Stomach (tissue), 4 donors: ENCODE measurements around the gene WNK1.

Experiments used
- EP300 ChIP-seq: sonication (generic); formaldehyde crosslinking; IDR thresholded peaks from one replicate; pipeline ENCODE4 v1.6.1; 2017; ENCODE audit warnings: antibody characterized with exemption
- POLR2A ChIP-seq, 4 donors: fragments of 450-650 bp; IDR thresholded peaks; one replicate each; pipeline ENCODE4 v1.6.1; 2016; ENCODE audit warnings: antibody characterized with exemption in 4 of 4, control low read depth in 2 of 4, mild to moderate bottlenecking in 1 of 4, moderate library complexity in 1 of 4
- POLR2AphosphoS5 ChIP-seq, 3 donors: sonication (generic); formaldehyde crosslinking; IDR thresholded peaks; one replicate each; pipeline ENCODE4 v1.6.1; 2016; ENCODE audit warnings: antibody characterized with exemption in 3 of 3
- TF ChIP-seq, protein P1 (sequence below), 7 experiments: fragments of 450-650 bp in 4 of 7; fragments of 200-600 bp in 3 of 7; sonication (generic) in 3 of 7; IDR thresholded peaks; one replicate each; pipeline ENCODE4 v1.5.1; 2016 to 2019; ENCODE audit warnings: antibody characterized with exemption in 7 of 7, control low read depth in 2 of 7, mild to moderate bottlenecking in 1 of 7

DNA sequence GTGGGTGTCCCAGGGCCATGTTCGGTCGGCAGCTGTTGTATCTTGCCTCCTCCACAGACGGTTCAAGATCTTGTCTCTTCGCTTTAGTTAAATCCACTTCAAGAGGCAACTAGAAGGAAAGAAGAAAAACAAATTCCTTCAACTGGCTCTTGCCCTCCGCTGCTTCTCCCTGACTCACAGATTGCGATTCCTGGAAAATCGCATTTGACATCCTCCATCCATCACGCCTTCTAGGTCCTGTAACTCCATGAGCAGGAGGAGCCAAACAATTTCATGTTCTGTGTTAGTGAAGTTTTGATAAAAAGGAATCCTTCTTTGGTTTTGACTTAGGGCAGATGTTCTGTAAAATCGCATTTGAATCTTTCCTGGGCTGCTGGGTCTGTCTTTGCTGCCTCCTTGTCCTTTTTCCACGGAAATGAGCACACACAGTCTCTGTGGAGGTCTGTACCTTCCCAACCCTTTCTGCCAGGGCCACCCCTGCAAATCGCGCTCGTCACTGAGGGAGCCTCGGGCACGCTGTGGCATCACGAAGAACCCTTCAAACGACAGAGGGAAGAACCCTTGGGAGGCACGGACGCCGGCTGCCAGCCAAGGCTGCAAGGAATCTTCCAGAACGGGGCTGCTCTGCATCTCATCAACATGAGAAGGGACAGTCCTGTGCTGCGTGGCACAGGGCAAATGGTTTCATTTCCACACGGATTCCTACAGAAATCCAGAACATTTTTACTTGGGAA is 164.5 kb downstream of the WNK1 start:
- TF ChIP-seq POLR2A (IDR thresholded peaks at IDR 0.05): no peak
- TF ChIP-seq, protein P1, sequence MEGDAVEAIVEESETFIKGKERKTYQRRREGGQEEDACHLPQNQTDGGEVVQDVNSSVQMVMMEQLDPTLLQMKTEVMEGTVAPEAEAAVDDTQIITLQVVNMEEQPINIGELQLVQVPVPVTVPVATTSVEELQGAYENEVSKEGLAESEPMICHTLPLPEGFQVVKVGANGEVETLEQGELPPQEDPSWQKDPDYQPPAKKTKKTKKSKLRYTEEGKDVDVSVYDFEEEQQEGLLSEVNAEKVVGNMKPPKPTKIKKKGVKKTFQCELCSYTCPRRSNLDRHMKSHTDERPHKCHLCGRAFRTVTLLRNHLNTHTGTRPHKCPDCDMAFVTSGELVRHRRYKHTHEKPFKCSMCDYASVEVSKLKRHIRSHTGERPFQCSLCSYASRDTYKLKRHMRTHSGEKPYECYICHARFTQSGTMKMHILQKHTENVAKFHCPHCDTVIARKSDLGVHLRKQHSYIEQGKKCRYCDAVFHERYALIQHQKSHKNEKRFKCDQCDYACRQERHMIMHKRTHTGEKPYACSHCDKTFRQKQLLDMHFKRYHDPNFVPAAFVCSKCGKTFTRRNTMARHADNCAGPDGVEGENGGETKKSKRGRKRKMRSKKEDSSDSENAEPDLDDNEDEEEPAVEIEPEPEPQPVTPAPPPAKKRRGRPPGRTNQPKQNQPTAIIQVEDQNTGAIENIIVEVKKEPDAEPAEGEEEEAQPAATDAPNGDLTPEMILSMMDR (IDR thresholded peaks at IDR 0.05): no peak
- no peak for TF ChIP-seq EP300
- TF ChIP-seq POLR2AphosphoS5 (IDR thresholded peaks at IDR 0.05): peak in 1 of 3 donors; percentile 2
